Right lobe of liver (tissue), 6 donors: ENCODE data around the gene MAP3K4. TPM values are rescaled to one million over a fixed set of nuclear protein-coding genes. Genes with fewer than 3 reads are reported as not detected.

Experiments used
- ATAC-seq, 4 donors: fragments of 200-7000 bp; cut with Tn5 transposase; one replicate each; pipeline ENCODE4 v1.9.1; 2020; ENCODE audit warnings: mild to moderate bottlenecking in 4 of 4, moderate library complexity in 4 of 4
- DNase-seq, 3 donors: peaks; one replicate each; pipeline ENCODE4 v3.0.0-alpha.2; 2020
- H3K27ac ChIP-seq, 3 donors: fragments of 200-600 bp; one replicate each; pipeline ENCODE4 v1.8.0; 2022
- H3K27me3 ChIP-seq, 2 donors: fragments of 200-600 bp; one replicate each; pipeline ENCODE4 v1.8.0; 2022
- H3K36me3 ChIP-seq, 4 donors: fragments of 200-600 bp; sonication (generic) in 1 of 4; one replicate each; pipeline versions ENCODE4 v1.5.1 to v1.8.0; 2017 to 2022; ENCODE audit warnings: control low read depth in 1 of 4
- H3K4me1 ChIP-seq, 4 donors: fragments of 200-600 bp; sonication (generic) in 1 of 4; one replicate each; pipeline versions ENCODE4 v1.5.1 to v1.8.0; 2017 to 2022; ENCODE audit warnings: control low read depth in 1 of 4
- H3K4me3 ChIP-seq, 3 donors: fragments of 200-600 bp; one replicate each; pipeline ENCODE4 v1.8.0; 2022
- H3K9me3 ChIP-seq, 4 donors: fragments of 200-600 bp; sonication (generic) in 1 of 4; one replicate each; pipeline versions ENCODE4 v1.5.1 to v1.8.0; 2017 to 2022; ENCODE audit warnings: control low read depth in 1 of 4
- POLR2A ChIP-seq: fragments of 450-650 bp; IDR thresholded peaks from one replicate; pipeline ENCODE4 v1.6.1; 2017; ENCODE audit warnings: antibody characterized with exemption, mild to moderate bottlenecking
- WGBS: methylation state at CpG from one replicate; pipeline ENCODE4 v1.1.6; 2018; ENCODE audit warnings: low coverage, low lambda C conversion rate; ENCODE audit not compliant: insufficient coverage; ENCODE audit errors: missing lambda C conversion rate; 5-methylcytosine and 5-hydroxymethylcytosine counted together
- intact Hi-C, 2 donors: fragments of 100-400 bp; cut with DNase I; formaldehyde crosslinking; loops; one replicate each; pipeline versions ENCODE4 v1.11.2 to v1.14.1; 2022
- total RNA-seq, 6 experiments: library from RNA; depleted of rRNA in 2 of 6; stranded (reverse); fragments of >200 nt in 2 of 6; fragmentation: NEBNext Ultra II Directional in 3 of 6; extraction: Animal tissue kit (Norgen Biotek cat#: 25700) in 3 of 6; gene quantifications; one replicate each; pipeline versions ENCODE4 v1.1.0 to v1.2.4, GENCODE V29; 2016 to 2023
- TF ChIP-seq, protein P1 (sequence below), 4 donors: fragments of 200-600 bp in 3 of 4; fragments of 450-650 bp in 1 of 4; IDR thresholded peaks; one replicate each; pipeline versions ENCODE4 v1.5.1 to v1.8.0; 2016 to 2022; ENCODE audit warnings: antibody characterized with exemption in 4 of 4, mild to moderate bottlenecking in 2 of 4
- donor health status: DM: no; HTN: yes; CAD: no.
- donor health status: DM: no; HTN: no; CAD: no.
- donor health status: DM: no; HTN: no; CAD: no.
- donor health status: DM: no; HTN: yes; CAD: no.
- donor health status: DM: no; HTN: yes; CAD: no.

MAP3K4 gene
- total RNA-seq, 6 experiments from 2014 or later = 9.4 to 20.5 (median 13.1) TPM

- H3K36me3 ChIP-seq = no peaks in the 10 kb centered on the region
- no peaks in the 10 kb centered on the region for H3K9me3 ChIP-seq
- ATAC-seq (no peak), DNase-seq (no peak)
- TF ChIP-seq POLR2A = no peak
- TF ChIP-seq, protein P1, sequence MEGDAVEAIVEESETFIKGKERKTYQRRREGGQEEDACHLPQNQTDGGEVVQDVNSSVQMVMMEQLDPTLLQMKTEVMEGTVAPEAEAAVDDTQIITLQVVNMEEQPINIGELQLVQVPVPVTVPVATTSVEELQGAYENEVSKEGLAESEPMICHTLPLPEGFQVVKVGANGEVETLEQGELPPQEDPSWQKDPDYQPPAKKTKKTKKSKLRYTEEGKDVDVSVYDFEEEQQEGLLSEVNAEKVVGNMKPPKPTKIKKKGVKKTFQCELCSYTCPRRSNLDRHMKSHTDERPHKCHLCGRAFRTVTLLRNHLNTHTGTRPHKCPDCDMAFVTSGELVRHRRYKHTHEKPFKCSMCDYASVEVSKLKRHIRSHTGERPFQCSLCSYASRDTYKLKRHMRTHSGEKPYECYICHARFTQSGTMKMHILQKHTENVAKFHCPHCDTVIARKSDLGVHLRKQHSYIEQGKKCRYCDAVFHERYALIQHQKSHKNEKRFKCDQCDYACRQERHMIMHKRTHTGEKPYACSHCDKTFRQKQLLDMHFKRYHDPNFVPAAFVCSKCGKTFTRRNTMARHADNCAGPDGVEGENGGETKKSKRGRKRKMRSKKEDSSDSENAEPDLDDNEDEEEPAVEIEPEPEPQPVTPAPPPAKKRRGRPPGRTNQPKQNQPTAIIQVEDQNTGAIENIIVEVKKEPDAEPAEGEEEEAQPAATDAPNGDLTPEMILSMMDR (IDR thresholded peaks at IDR 0.05) = no peak
- H3K4me3 ChIP-seq = no peak overlapping the region
- no peaks in the 10 kb centered on the region for H3K27me3 ChIP-seq
- intact Hi-C loops = no loop called here
- no peak overlapping the region for H3K27ac ChIP-seq
- no peaks in the 10 kb centered on the region for H3K4me1 ChIP-seq
- 74% methylated on average over 2 of the region's 2 CpGs for whole genome bisulfite sequencing
These were observed 42.0 kb upstream of the MAP3K4 start for GRCh38 chr6:160949531-160949930.

DNA sequence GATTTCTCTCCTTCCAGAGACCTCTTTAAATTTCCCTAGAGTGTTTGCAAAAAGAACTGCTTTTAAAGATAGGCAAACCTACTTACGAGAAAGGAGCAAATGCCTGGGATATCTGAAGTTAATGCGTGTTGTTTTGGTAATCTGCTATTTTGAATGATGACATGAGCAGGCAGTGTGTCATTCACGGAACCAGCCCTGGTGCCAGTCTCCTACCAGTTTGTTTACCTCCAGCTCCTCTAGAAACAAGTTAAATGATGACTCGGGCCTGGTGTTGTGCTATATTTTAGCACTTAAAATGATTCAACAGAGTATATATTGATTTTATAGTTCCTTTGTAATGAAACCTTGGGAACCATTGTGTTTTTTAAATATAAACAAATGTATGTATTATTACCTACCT lies 41.1 kb upstream of the MAP3K4 start:
- intact Hi-C loops = no loop called here
- Histone ChIP-seq H3K4me1 (no peaks in the 10 kb centered on the region), H3K9me3 (no peaks in the 10 kb centered on the region), H3K27me3 (no peaks in the 10 kb centered on the region), H3K36me3 (no peaks in the 10 kb centered on the region), H3K4me3 (no peak overlapping the region), H3K27ac (no peak overlapping the region)
- DNase-seq (no peak), ATAC-seq (peak in 1 of 4 donors; percentile 39)
- TF ChIP-seq, protein P1 (IDR thresholded peaks at IDR 0.05) = no peak
- TF ChIP-seq POLR2A = no peak
- WGBS = 36% methylated on average over 4 of the region's 4 CpGs

- ATAC-seq = no peak
- TF ChIP-seq POLR2A = no peak
- Histone ChIP-seq H3K4me3 (no peak overlapping the region), H3K27me3 (no peaks in the 10 kb centered on the region), H3K27ac (no peak overlapping the region), H3K4me1 (no peaks in the 10 kb centered on the region), H3K36me3 (no peaks in the 10 kb centered on the region), H3K9me3 (no peaks in the 10 kb centered on the region)
- WGBS = 86% methylated on average over 4 of the region's 13 CpGs
- intact Hi-C loops = no loop called here
- DNase-seq = no peak
These were observed 40.2 kb upstream of the MAP3K4 start for GRCh38 chr6:160951187-160952030.

GRCh38 chr6:160952633-160953281 lies 38.8 kb upstream of the MAP3K4 start:
- Histone ChIP-seq H3K4me3 (no peak overlapping the region), H3K9me3 (no peaks in the 10 kb centered on the region), H3K36me3 (no peaks in the 10 kb centered on the region), H3K4me1 (no peaks in the 10 kb centered on the region), H3K27me3 (no peaks in the 10 kb centered on the region), H3K27ac (no peak overlapping the region)
- intact Hi-C loops = no loop called here
- WGBS = 53% methylated on average over 11 of the region's 11 CpGs
- ATAC-seq (no peak), DNase-seq (no peak)
- no peak for TF ChIP-seq POLR2A
- TF ChIP-seq, protein P1 (IDR thresholded peaks at IDR 0.05) = no peak
